K562 (cell line): ENCODE data around the gene TTC13. TPM values are rescaled to one million over a fixed set of nuclear protein-coding genes. Genes with fewer than 3 reads are reported as not detected.

Experiments
- ARNT ChIP-seq, 2 experiments: fragments of 450-650 bp; IDR thresholded peaks; 2 replicates each; pipeline ENCODE4 v1.6.1; 2016; ENCODE audit warnings: mild to moderate bottlenecking in 1 of 2
- CC2D1A ChIP-seq: fragments of 450-650 bp; IDR thresholded peaks from 2 replicates; pipeline ENCODE4 v1.6.1; 2017; ENCODE audit warnings: mild to moderate bottlenecking
- COPS2 ChIP-seq: fragments of 450-650 bp; conservative IDR thresholded peaks from 2 replicates; pipeline ENCODE4 v1.6.1; 2016; ENCODE audit warnings: mild to moderate bottlenecking, moderate library complexity
- DNMT1 ChIP-seq: fragments of 450-650 bp; IDR thresholded peaks from 2 replicates; pipeline ENCODE4 v1.6.1; 2016; ENCODE audit warnings: antibody characterized with exemption, mild to moderate bottlenecking
- FOSL1 ChIP-seq: fragments of 200-800 bp; sonication (Bioruptor generic); conservative IDR thresholded peaks from 2 replicates; pipeline ENCODE4 v1.6.1; 2016; ENCODE audit warnings: missing genetic modification characterization, missing compliant biosample characterization
- MAFG ChIP-seq: fragments of 450-650 bp; conservative IDR thresholded peaks from 2 replicates; pipeline ENCODE4 v1.6.1; 2016; ENCODE audit warnings: missing genetic modification characterization, missing compliant biosample characterization
- MECOM ChIP-seq: fragments of 250-450 bp; sonication (Bioruptor Pico); IDR thresholded peaks from 2 replicates; pipeline ENCODE4 v1.8.0; 2022; ENCODE audit warnings: inconsistent platforms
- NFIC ChIP-seq: fragments of 450-650 bp; IDR thresholded peaks from 2 replicates; pipeline ENCODE4 v1.6.1; 2017; ENCODE audit warnings: mild to moderate bottlenecking, inconsistent platforms
- PCBP1 ChIP-seq: fragments of 200-400 bp; formaldehyde crosslinking; IDR thresholded peaks from 2 replicates; pipeline ENCODE4 v1.6.1; 2018; ENCODE audit warnings: mild to moderate bottlenecking, low read depth, low read length; ENCODE audit not compliant: poor library complexity, severe bottlenecking
- POLR2AphosphoS2 ChIP-seq: IDR thresholded peaks from 2 replicates; pipeline ENCODE4 v1.6.1; 2012; ENCODE audit warnings: low read length, improper control_type of control experiment
- PTBP1 ChIP-seq: fragments of 200-400 bp; formaldehyde crosslinking; IDR thresholded peaks from 2 replicates; pipeline ENCODE4 v1.6.1; 2017; ENCODE audit warnings: low read depth, low read length
- PTRF ChIP-seq: fragments of 450-650 bp; IDR thresholded peaks from 2 replicates; pipeline ENCODE4 v1.6.1; 2016; ENCODE audit warnings: mild to moderate bottlenecking, missing genetic modification characterization, missing compliant biosample characterization
- RFX1 ChIP-seq: fragments of 450-650 bp; IDR thresholded peaks from 2 replicates; pipeline ENCODE4 v1.6.1; 2016; ENCODE audit warnings: mild to moderate bottlenecking, moderate library complexity
- RFX7 ChIP-seq: fragments of 250-450 bp; sonication (Bioruptor Pico); IDR thresholded peaks from 2 replicates; pipeline ENCODE4 v1.5.1; 2021; ENCODE audit warnings: mild to moderate bottlenecking
- SMAD3 ChIP-seq: fragments of 450-650 bp; formaldehyde crosslinking; conservative IDR thresholded peaks from 2 replicates; pipeline ENCODE4 v1.4.0; 2020; ENCODE audit warnings: mild to moderate bottlenecking
- SMARCA5 ChIP-seq: fragments of 450-650 bp; IDR thresholded peaks from 2 replicates; pipeline ENCODE4 v1.6.1; 2016
- XRCC5 ChIP-seq: fragments of 200-400 bp; formaldehyde crosslinking; IDR thresholded peaks from 2 replicates; pipeline ENCODE4 v1.6.1; 2017; ENCODE audit warnings: low read depth, mild to moderate bottlenecking, low read length
- ZEB2 ChIP-seq: fragments of 450-650 bp; IDR thresholded peaks from 2 replicates; pipeline ENCODE4 v1.6.1; 2016
- ZNF347 ChIP-seq: fragments of 450-650 bp; formaldehyde crosslinking; IDR thresholded peaks from 2 replicates; pipeline ENCODE4 v1.4.0; 2020; ENCODE audit warnings: low read depth, mild to moderate bottlenecking, moderate library complexity
- ZSCAN29 ChIP-seq: fragments of 450-650 bp; IDR thresholded peaks from 2 replicates; pipeline ENCODE4 v1.6.1; 2017
- polyA plus RNA-seq, 8 experiments: library from polyadenylated mRNA; depleted of rRNA in 4 of 8; stranded (reverse) in 5 of 8; unstranded in 3 of 8; fragments of >200 nt; fragmentation: Nextera tagmentation in 2 of 8; fragmentation: Illumina TruSeq in 1 of 8; extraction: Ambion mirVana in 2 of 8; extraction: Trizol in 1 of 8; gene quantifications; 2 replicates each; pipeline versions ENCODE4 v1.2.1 to v1.2.3, GENCODE V29; 2011 to 2014; ENCODE audit warnings: inconsistent platforms in 1 of 8, missing spikeins in 1 of 8
- total RNA-seq, 7 experiments: library from RNA; depleted of rRNA in 6 of 7; stranded (reverse); fragments of >200 nt in 6 of 7; fragmentation: Illumina TruSeq in 2 of 7; extraction: Trizol in 2 of 7; gene quantifications; 2 replicates each; pipeline versions ENCODE4 v1.2.1 to v1.2.3, GENCODE V29; 2011 to 2021; ENCODE audit warnings: low replicate concordance in 1 of 7
- TF ChIP-seq, protein P1 (sequence below), 2 experiments: fragments of 450-650 bp; formaldehyde crosslinking in 1 of 2; IDR thresholded peaks; 2 replicates each; pipeline versions ENCODE4 v1.4.0 to v1.6.1; 2014 to 2020; ENCODE audit warnings: mild to moderate bottlenecking in 2 of 2, borderline replicate concordance in 1 of 2, low read depth in 1 of 2
- TF ChIP-seq, protein P2 (sequence below): sonication (generic); formaldehyde crosslinking; IDR thresholded peaks from 2 replicates; pipeline ENCODE4 v1.5.0; 2020; ENCODE audit warnings: missing genetic modification reagents
- TF ChIP-seq, protein P3 (sequence below): sonication (generic); IDR thresholded peaks from 2 replicates; pipeline ENCODE4 v1.6.1; 2016

The TTC13 gene
- total and polyA plus RNA-seq, 9 of the 15 experiments (the other 6 are each of a cell fraction or from before 2014, with no cell fraction given), result 1.7 to 13.8 (median 9.6) TPM

DNA sequence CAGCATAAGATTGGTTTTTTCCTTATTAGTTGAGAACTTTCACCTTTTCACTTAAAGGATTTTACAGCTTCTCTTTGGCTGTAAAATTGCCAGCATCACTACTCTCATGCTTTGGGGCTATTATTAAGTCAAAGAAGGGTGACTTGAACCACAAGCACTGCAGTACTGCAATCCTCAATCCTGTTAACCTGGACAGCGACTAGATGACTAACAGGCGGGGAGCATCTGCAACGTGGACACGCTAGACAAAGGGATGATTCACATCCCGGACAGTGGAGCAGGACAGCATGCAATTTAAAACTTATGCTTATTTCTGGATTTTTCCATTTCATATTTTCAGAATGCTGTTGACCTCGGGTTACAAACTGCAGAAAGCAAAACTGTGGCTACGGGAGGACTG is 8.3 kb upstream of the TTC13 start (continued):
- TF ChIP-seq, protein P1, sequence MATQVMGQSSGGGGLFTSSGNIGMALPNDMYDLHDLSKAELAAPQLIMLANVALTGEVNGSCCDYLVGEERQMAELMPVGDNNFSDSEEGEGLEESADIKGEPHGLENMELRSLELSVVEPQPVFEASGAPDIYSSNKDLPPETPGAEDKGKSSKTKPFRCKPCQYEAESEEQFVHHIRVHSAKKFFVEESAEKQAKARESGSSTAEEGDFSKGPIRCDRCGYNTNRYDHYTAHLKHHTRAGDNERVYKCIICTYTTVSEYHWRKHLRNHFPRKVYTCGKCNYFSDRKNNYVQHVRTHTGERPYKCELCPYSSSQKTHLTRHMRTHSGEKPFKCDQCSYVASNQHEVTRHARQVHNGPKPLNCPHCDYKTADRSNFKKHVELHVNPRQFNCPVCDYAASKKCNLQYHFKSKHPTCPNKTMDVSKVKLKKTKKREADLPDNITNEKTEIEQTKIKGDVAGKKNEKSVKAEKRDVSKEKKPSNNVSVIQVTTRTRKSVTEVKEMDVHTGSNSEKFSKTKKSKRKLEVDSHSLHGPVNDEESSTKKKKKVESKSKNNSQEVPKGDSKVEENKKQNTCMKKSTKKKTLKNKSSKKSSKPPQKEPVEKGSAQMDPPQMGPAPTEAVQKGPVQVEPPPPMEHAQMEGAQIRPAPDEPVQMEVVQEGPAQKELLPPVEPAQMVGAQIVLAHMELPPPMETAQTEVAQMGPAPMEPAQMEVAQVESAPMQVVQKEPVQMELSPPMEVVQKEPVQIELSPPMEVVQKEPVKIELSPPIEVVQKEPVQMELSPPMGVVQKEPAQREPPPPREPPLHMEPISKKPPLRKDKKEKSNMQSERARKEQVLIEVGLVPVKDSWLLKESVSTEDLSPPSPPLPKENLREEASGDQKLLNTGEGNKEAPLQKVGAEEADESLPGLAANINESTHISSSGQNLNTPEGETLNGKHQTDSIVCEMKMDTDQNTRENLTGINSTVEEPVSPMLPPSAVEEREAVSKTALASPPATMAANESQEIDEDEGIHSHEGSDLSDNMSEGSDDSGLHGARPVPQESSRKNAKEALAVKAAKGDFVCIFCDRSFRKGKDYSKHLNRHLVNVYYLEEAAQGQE (IDR thresholded peaks at IDR 0.05; ENCODE audit: borderline replicate concordance), result peak; percentile 32
- TF ChIP-seq, protein P1 (CRISPR knock-in tag; IDR thresholded peaks at IDR 0.05; ENCODE audit: low read depth), result no peak
- no peak for TF ChIP-seq ZEB2
- 0 out of 2 replicates have a peak, but pooled peaks have one; percentile 2 for TF ChIP-seq POLR2AphosphoS2
- TF ChIP-seq, protein P2, sequence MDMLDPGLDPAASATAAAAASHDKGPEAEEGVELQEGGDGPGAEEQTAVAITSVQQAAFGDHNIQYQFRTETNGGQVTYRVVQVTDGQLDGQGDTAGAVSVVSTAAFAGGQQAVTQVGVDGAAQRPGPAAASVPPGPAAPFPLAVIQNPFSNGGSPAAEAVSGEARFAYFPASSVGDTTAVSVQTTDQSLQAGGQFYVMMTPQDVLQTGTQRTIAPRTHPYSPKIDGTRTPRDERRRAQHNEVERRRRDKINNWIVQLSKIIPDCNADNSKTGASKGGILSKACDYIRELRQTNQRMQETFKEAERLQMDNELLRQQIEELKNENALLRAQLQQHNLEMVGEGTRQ (CRISPR knock-in tag), result no peak
- TF ChIP-seq PCBP1, result no peak
- TF ChIP-seq RFX1, result no peak
- no peak for TF ChIP-seq DNMT1
- no peak for TF ChIP-seq MAFG (tag)
- no peak for TF ChIP-seq COPS2
- TF ChIP-seq NFIC, result no peak
- no peak for TF ChIP-seq ARNT (IDR thresholded peaks at IDR 0.05)
- TF ChIP-seq SMARCA5, result no peak
- TF ChIP-seq ZNF347 (CRISPR knock-in tag), result no peak
- no peak for TF ChIP-seq PTBP1
- TF ChIP-seq FOSL1 (tag), result peak; percentile 73
- no peak for TF ChIP-seq PTRF (tag)
- 0 out of 2 replicates have a peak, but pooled peaks have one; percentile 46 for TF ChIP-seq MECOM
- no peak for TF ChIP-seq XRCC5
- no peak for TF ChIP-seq CC2D1A
- no peak for TF ChIP-seq ZSCAN29
- TF ChIP-seq RFX7, result no peak
- no peak for TF ChIP-seq SMAD3 (CRISPR knock-in tag)
- TF ChIP-seq, protein P3, sequence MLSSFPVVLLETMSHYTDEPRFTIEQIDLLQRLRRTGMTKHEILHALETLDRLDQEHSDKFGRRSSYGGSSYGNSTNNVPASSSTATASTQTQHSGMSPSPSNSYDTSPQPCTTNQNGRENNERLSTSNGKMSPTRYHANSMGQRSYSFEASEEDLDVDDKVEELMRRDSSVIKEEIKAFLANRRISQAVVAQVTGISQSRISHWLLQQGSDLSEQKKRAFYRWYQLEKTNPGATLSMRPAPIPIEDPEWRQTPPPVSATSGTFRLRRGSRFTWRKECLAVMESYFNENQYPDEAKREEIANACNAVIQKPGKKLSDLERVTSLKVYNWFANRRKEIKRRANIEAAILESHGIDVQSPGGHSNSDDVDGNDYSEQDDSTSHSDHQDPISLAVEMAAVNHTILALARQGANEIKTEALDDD, result peak; percentile 73; the same call in 1 of the 2 replicates
